Fibroblast of skin of left quadriceps (primary cell): ENCODE measurements around the gene RBM39.
"Not testable (repeated sequence)": the region's sequence is repeated elsewhere in the genome, so short reads cannot be mapped to it uniquely, and the experiment has no call there.

Source experiments
- DNase-seq, 2 experiments: peaks; one replicate each; pipeline ENCODE4 v3.0.0-alpha.2; 2013; ENCODE audit warnings: low read depth in 2 of 2

Gene RBM39

GRCh38 chr20:35706591-35707529 lies 35.2 kb downstream of the RBM39 start:
- not testable (repeated sequence) for DNase-seq

DNA sequence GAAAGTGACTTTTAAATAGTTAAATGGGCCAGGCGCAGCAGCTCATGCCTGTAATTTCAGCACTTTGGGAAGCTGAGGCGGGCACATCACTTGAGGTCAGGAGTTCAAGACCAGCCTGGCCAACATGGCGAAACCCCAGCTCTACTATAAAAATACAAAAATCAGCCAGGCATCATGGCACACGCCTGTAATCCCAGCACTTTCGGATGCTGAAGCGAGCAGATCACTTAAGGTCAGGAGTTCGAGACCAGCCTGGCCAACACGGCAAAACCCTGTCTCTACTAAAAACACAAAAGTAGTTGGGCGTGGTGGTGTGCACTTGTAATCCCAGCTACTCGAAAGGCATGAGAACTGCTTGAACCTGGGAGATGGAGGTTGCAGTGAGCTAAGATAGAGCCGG lies 36.2 kb downstream of the RBM39 start:
- DNase-seq, result not testable (repeated sequence)

- no peak for DNase-seq
Observed at GRCh38 chr20:35704514-35705261, 37.4 kb downstream of the RBM39 start.

DNA sequence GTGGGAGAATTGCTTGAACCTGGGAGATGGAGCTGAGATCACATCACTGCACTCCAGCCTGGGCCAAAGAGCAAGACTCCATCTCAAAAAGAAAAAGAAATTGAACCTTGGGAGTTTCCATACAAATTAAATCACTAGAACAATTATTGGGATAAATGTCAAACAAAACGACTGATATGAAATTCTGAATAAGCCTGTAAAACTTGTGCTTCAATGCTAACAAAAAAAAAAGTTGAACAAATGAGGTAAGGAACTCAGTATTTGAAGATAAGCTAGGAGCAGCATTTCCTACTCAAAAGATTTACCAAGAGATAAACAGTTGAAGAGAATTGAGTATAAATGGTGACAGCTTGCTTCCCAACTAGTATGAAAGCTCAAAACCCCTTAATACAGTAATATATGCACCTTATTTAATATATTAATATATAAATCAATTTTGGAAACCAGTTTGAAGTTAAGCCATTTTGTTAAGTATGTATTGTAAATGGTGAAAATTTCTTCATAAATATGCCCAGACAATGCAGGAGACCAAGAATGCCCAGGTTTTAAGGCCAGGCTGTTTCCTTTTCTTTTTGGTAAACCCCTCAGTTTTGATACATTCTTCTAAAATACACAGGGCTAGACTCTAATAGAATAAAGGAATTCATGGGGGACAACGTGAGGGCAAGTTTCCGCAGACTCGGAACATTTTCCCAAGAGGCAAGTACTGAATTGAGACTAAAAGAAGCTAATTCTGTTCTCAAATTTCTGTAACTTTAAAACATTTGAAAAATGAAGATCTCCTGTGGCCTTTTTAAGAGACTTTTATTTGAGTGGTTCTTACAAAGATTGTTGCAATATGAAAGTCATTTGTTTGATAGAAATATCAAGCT lies 39.0 kb downstream of the RBM39 start:
- DNase-seq, result no peak

- DNase-seq, result peak; percentile 49 to 57
Observed at GRCh38 chr20:35702051-35702823, 39.8 kb downstream of the RBM39 start.

GRCh38 chr20:35700625-35701148 lies 41.4 kb downstream of the RBM39 start:
- DNase-seq, result no peak

DNA sequence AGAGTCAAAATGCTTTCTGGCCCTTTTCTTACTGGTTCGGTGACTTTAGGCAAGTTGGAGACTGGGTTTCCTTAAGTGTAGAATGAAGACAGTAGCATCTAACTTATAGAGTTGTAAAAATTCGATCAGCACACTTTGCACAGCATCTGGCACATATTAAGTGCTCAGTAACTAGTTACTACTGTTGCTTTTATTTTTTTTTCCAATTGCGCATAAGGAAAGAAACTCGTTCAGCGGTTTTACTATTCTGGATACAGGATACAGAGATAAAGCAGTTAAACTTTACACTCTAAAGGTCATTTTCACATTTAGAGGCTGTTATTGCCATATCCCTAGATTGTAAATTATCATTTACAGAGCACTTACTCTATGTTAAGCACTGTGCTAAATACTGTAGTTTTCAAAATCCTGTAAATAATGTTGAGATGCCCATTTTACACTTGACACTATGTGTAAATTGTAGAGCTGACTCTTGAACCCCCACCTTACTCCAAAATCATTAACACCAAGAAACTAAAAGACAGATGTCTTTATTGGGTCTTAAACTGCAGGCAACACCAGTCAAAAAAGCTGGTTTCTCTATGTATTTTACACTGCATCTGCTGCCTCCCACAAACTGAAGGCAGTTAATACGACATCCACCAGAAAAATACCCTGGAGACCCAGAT lies 42.0 kb downstream of the RBM39 start:
- DNase-seq, result no peak

DNA sequence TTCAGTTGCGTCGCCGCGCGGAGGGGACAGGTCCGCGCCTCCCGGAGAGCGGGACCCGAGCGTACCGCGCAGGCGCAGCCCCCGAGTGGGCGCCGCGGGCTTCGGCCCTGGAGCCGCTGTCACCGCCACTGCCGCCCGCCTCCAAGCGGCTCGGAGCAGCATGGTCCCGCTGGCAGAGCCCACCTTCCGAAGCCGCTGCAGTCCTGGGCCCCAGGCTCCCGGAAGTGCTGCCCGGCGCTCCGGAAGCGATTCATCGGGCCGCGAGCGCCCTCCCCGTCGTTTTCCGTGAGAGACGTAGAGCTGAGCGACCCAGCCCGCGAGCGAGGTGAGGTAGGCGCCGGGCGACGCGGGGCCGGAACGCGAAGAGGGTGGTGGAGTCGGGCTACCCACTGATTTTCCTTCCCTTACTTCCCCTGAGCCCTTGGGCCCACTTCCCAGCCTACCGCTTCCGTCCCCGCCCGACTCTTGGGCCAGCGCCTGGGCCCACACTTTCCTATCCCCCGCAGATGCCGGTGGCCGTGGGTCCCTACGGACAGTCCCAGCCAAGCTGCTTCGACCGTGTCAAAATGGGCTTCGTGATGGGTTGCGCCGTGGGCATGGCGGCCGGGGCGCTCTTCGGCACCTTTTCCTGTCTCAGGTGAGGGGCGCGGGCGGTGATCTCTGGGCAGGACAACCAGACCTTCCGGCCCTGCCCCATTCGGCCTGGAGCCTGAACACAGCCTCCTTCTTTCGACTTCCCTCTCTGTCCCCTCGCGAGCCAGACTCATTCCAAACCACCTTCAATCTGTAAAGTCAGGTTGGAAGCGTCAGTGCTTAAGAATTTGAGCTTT lies 42.7 kb downstream of the RBM39 start, which contains the start of the genes NFS1 and ROMO1:
NFS1 (minus strand) TSS at position 226 of the 830 bp plus-strand sequence; CDS start at position 162, 64 bp downstream.
ROMO1 (plus strand) TSS at position 279 of the 830 bp plus-strand sequence; CDS start at position 507, 228 bp downstream.
- DNase-seq, result peak; percentile 45 to 54

- no peak for DNase-seq
Observed at GRCh38 chr20:35698298-35699126, 43.5 kb downstream of the RBM39 start.

- DNase-seq, result no peak
Observed at GRCh38 chr20:35697696-35698297, 44.3 kb downstream of the RBM39 start.

GRCh38 chr20:35695978-35696377 lies 46.1 kb downstream of the RBM39 start:
- no peak for DNase-seq

DNA sequence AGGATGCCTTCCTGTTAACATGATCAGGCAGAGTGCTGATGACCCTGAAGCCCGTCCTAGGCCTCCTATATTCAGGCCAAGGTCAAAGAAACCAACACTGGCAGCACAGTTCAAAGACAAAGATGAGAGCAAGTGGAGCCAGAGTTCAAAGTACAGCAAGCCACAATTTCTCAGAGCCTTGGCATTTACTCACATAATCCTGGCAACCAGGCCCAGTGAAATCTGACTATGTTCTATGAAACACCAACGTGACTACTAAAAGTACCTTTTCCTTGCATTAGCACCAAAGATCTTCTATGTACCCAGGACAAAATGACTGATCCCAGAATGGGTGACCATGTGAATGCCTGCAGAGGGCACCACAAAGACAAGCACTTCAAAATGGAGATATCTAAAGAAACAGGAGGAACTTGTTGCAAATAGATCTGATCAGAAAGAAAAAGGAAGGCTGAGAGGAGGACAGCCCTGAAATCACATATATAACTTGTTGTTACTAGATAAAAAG lies 46.8 kb downstream of the RBM39 start:
- no peak for DNase-seq

DNA sequence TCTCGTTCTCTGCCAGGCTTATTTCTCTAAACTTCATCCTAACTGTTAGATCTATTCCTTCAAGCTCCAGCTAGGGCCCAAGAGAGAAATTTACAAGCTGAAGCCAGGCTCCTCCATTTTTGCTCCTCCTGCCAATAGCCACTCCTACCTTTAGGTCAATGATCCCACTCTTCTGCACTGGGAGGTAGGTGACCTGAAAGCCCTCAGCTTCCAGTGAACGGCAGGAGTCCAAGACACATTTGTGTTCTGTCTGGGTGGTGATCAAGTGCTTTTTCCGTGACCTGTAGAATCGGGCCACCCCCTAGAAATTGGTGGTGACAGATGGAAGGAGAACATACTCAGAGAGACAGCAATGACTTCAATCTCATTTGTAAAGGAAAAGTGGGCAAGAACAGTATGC lies 51.8 kb downstream of the RBM39 start:
- no peak for DNase-seq

- not testable (repeated sequence) for DNase-seq
Observed at GRCh38 chr20:35686872-35687271, 55.2 kb downstream of the RBM39 start.

DNA sequence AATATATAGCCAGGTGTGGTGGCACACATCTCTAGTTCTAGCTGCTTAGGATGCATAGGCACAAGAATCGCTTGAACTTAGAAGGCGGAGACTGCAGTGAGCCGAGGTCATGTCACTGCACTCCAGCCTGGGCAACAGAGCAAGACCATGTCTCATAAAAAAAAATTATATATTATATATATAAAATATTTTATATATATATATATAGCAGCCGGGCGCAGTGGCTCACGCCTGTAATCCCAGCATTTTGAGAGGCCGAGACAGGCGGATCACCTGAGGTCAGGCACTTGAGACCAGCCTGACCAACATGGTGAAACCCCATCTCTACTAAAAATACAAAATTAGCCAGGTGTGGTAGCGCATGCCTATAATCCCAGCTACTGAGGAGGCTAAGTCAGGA lies 56.7 kb downstream of the RBM39 start:
- DNase-seq, result not testable (repeated sequence)

- no peak for DNase-seq
Observed at GRCh38 chr20:35681960-35682359, 60.1 kb downstream of the RBM39 start.

GRCh38 chr20:35680452-35681183 lies 61.4 kb downstream of the RBM39 start:
- DNase-seq, result no peak
